Stimulated activated CD8-positive, alpha-beta memory T cell treated with anti-CD3 and anti-CD28 coated beads, Interleukin-12 subunit alpha, Interleukin-12 subunit beta, amount 100 ng/mL, for 24 hours (primary cell): ENCODE results near the gene FOXL3.
"Not testable (repeated sequence)": the region's sequence is repeated elsewhere in the genome, so short reads cannot be mapped to it uniquely, and the experiment has no call there.

Experiments
- DNase-seq: peaks from one replicate; pipeline ENCODE4 v3.0.0-alpha.2; 2020; ENCODE audit errors: extremely low read depth

The FOXL3 gene

DNA sequence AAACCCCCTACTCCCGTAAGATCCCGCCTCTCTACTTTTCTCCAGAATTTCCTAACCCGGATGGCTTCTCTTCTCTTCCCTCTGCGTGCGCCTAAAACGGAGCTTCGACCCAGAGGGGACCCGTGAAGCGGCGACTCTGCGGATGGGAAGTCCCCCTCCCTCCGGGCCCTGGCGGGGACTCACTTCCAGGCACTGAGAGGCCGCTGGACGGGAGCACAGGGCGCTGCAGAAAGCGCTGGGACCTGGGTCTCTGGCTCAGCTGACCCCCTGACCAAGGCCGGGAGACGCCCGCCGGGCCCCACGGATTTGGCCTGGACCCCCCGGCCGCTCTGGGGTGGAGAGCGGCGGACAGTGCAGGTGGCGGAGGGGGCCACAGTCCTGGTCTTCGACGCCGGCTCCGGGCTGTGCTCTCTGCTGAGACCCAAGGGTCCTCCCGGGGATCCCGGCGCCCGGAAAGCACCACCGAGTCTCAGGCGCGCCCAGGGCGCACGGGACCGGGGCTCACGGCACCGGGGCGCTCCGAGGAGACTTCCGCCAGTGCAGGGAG is 688 bp upstream of the FOXL3 start:
- DNase-seq: no peak

- no peak for DNase-seq
Measured at GRCh38 chr7:290554-291372, 793 bp downstream of the FOXL3 start.

DNA sequence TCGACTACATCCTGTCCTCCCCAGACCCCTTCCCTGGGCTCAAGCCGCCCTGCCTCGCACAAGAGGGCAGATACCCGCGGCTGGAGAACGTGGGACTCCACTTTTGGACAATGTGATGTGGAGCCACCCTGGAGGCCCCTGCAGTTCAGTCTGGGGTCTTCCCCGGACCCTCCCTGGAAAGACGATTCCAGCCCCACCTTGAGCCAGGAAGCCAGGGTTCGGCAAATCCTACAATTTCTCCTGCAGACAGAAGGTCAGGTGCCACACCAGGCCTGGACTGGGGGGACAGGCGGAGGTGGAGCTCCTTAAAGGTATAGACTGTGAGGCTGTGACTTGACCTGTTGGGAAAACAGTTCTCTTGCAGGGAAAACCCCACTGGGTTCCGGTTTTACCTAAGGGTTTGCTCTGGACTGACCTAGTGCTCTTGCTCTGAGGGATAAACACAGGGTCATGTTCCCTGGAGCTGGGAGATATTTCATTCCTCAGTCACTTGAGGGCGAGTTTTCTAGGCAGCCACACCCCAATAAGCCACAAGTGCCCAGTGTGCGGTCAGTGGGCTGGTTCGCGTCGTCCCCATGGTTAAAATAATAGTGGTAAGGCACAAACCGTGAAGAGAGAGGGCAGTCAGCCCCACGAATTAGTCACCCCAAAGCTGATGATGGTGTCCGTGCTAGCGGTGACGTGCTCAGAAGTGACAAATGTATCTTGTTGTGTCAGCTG is 1.6 kb downstream of the FOXL3 start:
- DNase-seq: no peak

DNA sequence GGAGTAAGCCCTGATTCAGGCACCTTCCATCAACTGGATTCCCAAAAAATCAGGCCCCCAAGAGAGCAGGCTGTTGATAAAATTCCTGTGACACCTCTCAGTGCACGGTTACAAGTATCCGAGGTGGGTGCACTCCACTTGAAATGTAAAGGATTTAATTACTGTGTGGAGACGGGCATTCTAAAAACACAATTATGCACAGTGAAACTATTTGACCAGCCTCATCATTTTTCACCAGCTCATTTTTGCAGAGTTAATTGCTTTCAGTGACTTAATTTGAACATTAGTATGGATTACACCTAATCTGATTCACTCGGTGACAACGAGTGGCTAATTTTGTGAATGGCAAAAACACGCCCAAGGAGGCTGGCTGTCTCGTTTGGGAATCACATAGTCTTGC is 2.3 kb downstream of the FOXL3 start:
- DNase-seq: no peak

DNA sequence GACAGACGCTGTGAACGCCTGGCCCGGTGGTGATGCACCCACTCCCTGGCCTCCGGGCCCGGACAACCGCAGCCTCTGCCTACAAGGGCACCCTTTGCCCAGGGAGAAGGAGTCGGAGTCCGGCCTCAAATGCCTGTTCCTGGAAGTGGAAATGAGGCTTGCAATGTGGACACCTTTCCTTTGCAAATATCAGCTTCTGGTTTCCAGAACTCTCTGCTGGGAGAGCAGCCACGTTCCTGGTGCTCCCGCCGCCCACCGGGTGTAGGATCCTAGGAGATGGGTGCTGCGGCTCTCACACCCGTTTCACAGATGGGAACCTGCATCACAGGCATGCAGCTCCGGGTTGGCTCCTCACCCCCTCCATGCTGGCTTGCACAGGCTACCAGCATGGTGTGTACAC is 2.9 kb downstream of the FOXL3 start:
- no peak for DNase-seq

DNA sequence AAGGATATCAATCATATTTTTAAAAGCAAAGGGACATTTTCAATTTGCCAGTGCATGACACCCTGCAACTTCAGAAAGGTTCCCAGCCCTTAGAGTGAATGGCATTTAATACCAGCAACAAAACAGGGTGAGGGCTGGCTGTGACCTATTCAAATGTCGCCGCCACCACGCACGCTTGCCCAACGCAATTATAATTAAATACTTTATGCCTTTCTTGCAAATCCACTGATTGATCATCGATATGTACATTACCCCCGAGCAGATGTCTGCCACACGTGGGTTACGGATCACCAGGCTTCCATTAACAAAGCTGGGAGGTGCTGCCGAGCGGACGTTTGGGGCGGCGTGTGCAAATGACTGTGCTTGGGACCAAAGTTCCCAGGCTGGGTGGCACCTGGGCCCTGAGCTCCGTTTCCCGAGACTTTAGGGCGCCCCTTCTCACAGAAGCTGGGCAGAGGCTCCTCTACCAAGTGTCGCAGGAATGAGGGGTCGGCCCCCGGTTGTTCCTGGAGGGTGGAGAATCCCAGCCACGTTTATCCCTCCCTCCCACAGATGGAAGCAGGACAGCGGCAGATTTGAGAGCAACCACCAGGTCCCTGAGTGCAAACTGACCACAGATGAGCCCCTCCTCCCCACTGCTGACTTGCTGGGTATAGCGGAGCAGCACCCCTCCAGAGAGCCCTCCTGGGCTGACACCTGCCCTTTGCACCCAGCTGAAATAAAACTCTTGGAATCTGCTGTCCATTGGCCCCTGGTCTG is 3.9 kb downstream of the FOXL3 start:
- DNase-seq: no peak

DNA sequence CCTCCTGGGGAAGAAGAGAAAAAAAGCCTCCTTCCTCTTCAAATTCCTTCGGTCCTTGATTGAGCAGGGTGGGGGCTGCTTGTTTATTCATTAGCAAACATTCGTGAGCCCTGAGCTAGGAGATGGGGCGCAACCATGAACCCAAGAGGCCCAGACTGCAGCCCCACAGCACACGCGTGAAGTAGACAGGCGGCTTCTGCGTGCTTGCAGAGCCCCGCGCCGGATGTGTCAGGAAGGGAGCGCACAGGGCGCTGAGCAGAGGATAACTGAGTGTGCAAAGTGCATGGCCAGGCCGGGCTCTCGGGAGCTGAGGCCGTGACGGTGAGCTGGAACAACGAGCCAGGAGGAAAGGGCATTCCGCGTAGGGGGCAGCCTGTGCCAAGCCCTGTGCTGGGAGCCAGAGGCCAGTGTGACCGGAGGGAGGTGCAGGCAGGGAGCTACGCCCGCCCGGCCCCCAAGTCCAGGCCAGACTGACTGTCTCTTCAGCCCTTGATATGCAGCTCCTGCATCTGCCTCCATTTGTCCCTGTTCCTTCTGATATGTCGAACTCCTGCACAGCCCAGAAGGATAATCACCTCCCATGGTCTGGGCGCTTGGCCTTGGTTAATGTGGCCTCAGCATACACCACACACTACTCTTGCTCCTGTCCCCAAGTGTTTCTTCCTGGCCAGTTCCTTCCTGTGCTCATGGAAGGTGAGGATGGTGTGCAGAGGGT is 4.6 kb downstream of the FOXL3 start:
- DNase-seq: no peak

DNA sequence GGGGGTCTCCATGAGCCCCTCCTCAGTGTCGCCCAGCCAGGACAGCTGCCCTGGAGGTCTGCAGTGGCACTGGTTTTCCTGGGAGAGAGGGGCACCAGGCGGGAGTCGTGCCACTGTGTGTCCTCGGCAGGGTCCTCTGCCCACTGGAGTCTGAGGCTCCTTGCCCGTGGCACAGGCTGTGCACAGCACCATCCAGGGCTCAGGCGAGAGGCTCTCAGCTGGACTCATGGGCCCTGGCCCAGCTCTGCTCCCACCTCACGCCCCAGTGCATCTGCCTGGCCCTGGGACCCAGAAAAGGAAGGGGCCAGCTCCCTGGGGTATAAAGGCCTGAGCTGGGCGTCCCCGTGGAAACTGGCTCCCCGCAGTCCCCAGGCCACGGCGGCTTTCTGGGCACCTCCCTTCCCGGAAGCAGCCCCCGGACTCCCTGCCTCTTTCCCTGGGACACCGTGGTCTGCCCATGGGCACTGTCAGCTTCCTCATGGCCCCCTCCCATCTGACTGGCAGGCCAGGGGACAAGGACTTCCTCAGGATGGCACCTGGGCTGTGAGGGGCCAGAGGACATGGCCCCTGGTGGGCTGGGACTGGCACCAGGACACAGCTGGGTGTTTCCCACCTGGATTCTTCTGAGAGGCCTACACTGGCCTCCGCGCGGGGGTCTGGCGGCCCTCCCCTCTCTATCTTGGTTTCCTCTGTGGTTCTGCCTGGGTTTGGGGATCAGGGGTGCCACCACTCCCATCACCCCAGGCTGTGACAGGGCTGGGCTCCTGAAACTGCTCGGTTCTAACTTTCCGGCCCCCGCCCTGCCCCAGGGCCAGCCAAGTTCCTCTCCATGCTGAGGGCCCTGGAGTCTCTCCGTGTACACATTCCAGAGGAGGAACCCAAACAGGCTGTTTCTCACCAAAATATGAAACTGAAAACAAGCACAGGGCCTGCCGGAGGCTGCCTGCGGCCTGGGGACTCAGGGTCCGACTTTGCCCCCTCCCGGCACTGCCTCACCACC is 5.5 kb downstream of the FOXL3 start:
- DNase-seq: no peak

GRCh38 chr7:296373-296945 is 6.5 kb downstream of the FOXL3 start:
- DNase-seq: no peak

DNA sequence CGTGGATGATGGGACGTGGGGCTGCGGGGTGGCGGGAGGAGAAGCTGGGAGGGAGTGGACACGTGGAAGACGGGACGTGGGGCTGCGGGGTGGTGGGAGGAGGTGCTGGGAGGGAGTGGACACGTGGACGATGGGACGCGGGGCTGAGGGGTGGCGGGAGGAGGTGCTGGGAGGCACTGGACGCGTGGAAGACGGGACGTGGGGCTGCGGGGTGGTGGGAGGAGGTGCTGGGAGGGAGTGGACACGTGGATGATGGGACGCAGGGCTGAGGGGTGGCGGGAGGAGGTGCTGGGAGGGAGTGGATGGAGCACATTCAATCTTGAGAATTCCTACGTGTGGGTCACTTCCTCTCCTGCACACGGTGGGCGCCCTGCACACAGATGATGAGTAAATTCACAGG is 7.2 kb downstream of the FOXL3 start:
- DNase-seq: not testable (repeated sequence)

DNA sequence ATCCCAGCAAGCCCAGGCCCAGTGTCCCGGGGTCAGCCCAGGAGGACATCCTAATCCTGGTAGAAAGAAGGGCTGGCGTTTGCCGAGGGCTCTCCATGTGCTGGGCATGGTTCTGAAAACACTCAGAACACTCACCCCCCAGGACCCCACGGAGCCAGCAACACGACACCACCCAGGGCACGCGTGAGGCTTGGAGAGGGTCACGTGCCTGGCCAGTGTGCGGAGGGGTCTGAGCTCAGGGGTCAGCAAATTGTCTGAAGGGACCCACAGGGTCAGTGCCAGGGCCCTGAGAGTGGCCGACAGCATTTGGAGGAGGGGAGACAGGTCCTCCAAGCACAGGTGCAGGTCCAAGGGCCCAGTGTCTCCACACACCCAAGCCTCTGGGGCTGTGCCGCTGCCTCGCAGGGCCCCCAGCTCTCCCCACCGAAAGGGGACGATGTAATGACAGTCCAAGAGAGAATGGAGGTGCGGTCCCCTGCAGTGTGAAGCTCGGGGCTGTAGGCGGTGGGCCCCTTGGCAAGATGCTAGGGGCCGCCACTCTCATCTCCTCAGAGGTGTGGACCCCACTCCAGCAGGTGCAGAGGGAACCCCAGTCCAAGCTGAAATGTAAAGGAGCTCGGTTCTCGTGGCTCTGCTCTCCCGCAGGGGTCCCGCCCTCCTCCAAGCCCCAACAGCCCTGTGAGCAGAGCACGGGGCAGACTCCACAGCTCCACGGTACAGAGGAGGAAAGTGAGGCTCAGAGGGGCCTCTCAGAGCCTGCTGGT is 7.8 kb downstream of the FOXL3 start:
- DNase-seq: no peak

DNA sequence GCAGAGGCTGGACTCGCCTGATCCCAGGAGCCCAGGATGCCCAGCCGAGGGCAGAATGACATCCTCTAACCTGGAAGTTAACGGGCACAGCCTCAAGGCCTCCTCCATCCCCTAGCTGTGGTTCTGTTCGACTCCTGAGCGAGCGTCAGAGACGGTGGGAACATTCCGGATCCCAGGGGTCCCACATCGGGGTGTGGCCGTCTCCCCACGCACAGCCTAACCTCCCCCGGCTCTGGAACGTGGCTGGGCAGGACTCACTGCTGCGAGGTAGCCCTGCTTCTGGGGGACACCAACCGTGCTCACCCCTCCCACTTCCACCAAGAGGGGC is 8.4 kb downstream of the FOXL3 start:
- no peak for DNase-seq

DNA sequence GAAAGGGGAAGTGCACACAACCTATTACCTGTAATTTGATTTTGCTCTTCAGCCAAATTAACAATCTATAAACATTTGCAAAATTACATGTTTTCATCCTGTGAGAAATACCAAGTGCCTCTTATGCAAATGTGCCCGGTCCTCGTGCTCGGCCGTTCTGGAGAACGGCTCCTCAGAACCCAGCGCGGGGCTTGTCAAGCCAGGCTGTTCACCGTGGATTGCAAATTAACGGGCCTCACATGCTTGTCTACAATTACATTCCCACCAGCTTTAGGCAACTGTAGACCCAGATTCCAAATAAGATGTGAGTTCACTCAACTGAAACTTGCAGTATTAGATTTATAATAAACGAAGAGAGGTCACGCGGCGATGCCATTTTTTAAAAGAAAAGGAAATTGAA is 8.8 kb downstream of the FOXL3 start:
- DNase-seq: no peak

DNA sequence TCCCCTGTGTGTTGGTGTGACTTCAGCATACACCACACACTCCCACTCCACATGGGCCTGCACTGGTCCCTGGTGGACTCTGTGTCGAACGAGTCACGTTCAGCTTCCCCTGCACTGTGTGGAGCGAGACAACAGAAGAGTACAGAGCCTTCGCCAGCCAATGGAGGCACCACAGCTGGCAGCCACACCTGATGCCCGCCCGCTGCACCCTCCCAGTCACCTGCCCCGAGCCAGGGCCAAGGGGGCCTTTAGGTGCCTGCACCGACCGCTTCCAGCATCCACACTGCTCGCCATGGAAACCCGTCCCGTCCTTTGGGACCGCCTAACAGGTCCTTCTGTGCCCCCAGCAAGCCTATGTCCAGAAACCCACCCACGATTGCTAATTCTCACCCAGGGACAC is 9.2 kb downstream of the FOXL3 start:
- no peak for DNase-seq

DNA sequence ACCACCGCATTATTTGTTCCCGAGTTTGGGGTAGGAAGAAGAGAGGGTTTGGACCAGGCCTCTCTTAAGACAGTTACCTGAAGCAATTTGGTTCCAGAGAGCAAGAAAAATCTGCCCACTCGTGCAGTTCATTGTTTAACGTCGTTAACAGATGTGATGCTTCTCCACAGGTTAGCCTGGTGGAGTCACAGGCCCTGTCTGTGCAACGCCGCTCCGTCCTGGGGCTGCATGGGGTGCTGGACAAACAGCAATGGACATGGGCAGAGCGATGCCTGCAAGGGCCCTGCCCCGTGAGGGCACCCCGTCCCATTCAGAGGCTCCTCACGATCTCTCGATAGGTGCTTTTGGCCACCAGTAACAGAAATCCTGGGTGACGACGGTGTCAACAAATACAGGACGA is 9.7 kb downstream of the FOXL3 start:
- DNase-seq: no peak

- DNase-seq: no peak
Measured at GRCh38 chr7:300048-300447, 10.1 kb downstream of the FOXL3 start.

DNA sequence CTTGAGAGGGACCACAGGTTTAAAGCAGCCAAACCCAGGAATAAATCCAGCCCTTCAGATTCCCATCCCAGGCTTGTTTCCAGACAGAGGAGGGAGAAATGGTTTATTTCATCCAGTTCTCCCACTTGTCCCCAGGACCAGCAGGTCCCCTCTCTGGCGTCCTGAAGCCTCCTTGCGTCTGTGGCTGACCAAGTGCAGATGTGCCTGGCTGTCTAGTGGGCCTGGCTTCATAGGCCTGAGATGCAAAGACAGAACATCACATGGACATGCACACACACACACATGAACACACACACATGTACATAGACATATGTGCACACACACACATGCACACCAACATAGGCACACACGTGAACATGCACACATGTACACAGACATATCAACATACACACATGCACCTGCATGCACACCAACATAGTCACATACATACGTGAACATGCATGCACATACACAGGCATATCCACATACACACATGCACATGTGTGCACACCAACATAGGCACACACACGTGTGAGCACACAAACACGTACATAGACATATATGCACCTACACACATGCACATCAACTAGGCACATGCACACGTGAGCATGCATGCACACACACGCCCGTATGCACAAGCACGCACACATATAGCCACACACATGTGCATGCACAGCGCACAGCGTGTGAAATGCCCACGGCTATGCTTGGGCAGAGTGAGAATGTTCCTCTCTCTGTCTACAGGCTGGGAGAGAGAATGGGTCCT is 10.7 kb downstream of the FOXL3 start:
- DNase-seq: no peak

DNA sequence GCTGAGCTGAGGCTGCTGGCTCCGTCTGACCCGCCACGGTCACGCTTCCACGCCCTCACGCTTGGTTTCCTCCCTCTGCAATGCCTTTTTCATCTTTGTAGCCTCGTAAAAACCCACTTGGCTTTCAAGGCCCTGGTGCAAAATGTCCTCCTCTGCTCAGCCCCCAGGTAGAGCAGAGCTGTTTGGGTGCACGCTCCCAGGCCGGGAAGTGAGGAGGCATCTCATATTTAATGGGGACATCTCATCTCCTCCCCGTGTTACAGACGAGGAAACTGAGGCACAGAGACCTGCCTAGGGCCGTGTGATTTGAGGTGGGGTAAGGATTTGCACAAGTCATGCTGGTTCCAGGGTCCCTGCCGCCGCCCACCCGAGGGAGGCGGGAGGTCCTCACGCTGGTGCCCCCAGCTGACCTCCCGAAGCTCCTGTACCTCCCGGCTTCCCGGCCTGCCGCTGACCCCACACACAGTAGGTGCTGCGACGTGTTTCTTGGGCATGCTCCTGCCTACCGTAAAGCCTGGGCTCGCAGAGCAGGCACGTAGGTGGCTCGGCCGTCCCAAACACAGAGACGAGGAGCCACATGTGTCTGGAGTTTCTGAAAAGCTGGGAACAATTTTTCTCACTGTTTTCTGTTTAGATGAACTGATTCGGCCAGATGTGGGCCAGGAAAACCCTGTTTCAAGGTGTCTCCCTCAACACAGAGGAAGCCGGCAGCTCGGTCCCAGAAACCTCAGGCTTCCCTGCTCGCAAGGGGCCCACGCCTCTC is 11.5 kb downstream of the FOXL3 start:
- no peak for DNase-seq
